Neuronal stem cell (in vitro differentiated cells): Measurements from ENCODE around the gene PFN1. TPM values are rescaled to one million over a fixed set of nuclear protein-coding genes. Genes with fewer than 3 reads are reported as not detected.

Experiments used
- DNase-seq: peaks from one replicate; pipeline ENCODE4 v3.0.0-alpha.2; 2013; ENCODE audit warnings: low spot score
- H2AFZ ChIP-seq: one replicate; pipeline ENCODE4 v1.6.1; 2013; ENCODE audit warnings: mild to moderate bottlenecking, low read length, inconsistent platforms
- H2AK5ac ChIP-seq: 2 replicates; pipeline ENCODE4 v1.6.1; 2013; ENCODE audit warnings: low read depth, mild to moderate bottlenecking, inconsistent platforms, low read length, moderate library complexity, mixed read lengths
- H2BK120ac ChIP-seq: 2 replicates; pipeline ENCODE4 v1.6.1; 2013; ENCODE audit warnings: low read depth, mild to moderate bottlenecking, inconsistent platforms, low read length, moderate library complexity, mixed read lengths
- H2BK12ac ChIP-seq: one replicate; pipeline ENCODE4 v1.6.1; 2013; ENCODE audit warnings: low read length, inconsistent platforms
- H2BK15ac ChIP-seq: 2 replicates; pipeline ENCODE4 v1.6.1; 2013; ENCODE audit warnings: mild to moderate bottlenecking, low read length, inconsistent platforms, mixed read lengths
- H2BK5ac ChIP-seq: one replicate; pipeline ENCODE4 v1.6.1; 2013; ENCODE audit warnings: inconsistent platforms, mild to moderate bottlenecking, low read length, moderate library complexity
- H3K14ac ChIP-seq: one replicate; pipeline ENCODE4 v1.6.1; 2013; ENCODE audit warnings: low read length, inconsistent platforms
- H3K18ac ChIP-seq: 2 replicates; pipeline ENCODE4 v1.6.1; 2013; ENCODE audit warnings: low read length, inconsistent platforms
- H3K23ac ChIP-seq: 2 replicates; pipeline ENCODE4 v1.6.1; 2013; ENCODE audit warnings: low read depth, mild to moderate bottlenecking, mixed read lengths, low read length, inconsistent platforms; ENCODE audit not compliant: poor library complexity
- H3K27ac ChIP-seq: replicated peaks from 3 replicates; pipeline ENCODE4 v1.5.1; 2013; ENCODE audit warnings: low read length, inconsistent platforms
- H3K27me3 ChIP-seq, 3 experiments: 2 replicates each; pipeline ENCODE4 v1.6.1; 2013; ENCODE audit warnings: low read length in 3 of 3, mild to moderate bottlenecking in 2 of 3, inconsistent platforms in 1 of 3, low read depth in 1 of 3, mixed read lengths in 1 of 3, moderate library complexity in 1 of 3; ENCODE audit not compliant: control insufficient read depth in 3 of 3, insufficient read depth in 3 of 3
- H3K36me3 ChIP-seq, 2 donors: replicated peaks in 1 of 2; 2 replicates each; pipeline ENCODE4 v1.6.1; 2013; ENCODE audit warnings: low read length in 2 of 2; ENCODE audit not compliant: control insufficient read depth in 2 of 2, insufficient read depth in 2 of 2
- H3K4ac ChIP-seq: 2 replicates; pipeline ENCODE4 v1.6.1; 2013; ENCODE audit warnings: inconsistent platforms, mild to moderate bottlenecking, low read length, moderate library complexity
- H3K4me1 ChIP-seq, 2 donors: 1 replicate in 1 of 2; 2 replicates in 1 of 2; pipeline ENCODE4 v1.6.1; 2013; ENCODE audit warnings: low read length in 2 of 2, low read depth in 1 of 2; ENCODE audit not compliant: control insufficient read depth in 2 of 2, insufficient read depth in 1 of 2
- H3K4me2 ChIP-seq: one replicate; pipeline ENCODE4 v1.6.1; 2013; ENCODE audit warnings: mild to moderate bottlenecking, low read length, inconsistent platforms; ENCODE audit not compliant: insufficient read depth, poor library complexity, severe bottlenecking
- H3K4me3 ChIP-seq, 2 donors: 2 replicates each; pipeline ENCODE4 v1.5.1; 2013; ENCODE audit warnings: low read length in 2 of 2, mild to moderate bottlenecking in 2 of 2, inconsistent platforms in 1 of 2, moderate library complexity in 1 of 2
- H3K79me1 ChIP-seq: one replicate; pipeline ENCODE4 v1.6.1; 2013; ENCODE audit warnings: low read depth, mild to moderate bottlenecking, inconsistent platforms, low read length, moderate library complexity
- H3K9ac ChIP-seq: one replicate; pipeline ENCODE4 v1.6.1; 2013; ENCODE audit warnings: mild to moderate bottlenecking, low read depth, low read length, inconsistent platforms; ENCODE audit not compliant: poor library complexity
- H3K9me3 ChIP-seq, 2 donors: replicated peaks in 1 of 2; 2 replicates each; pipeline versions ENCODE3 to v1.6.1; 2013; ENCODE audit warnings: low read length in 2 of 2, mild to moderate bottlenecking in 2 of 2, inconsistent platforms in 1 of 2, low read depth in 1 of 2, mixed read lengths in 1 of 2, moderate library complexity in 1 of 2; ENCODE audit not compliant: control insufficient read depth in 2 of 2, insufficient read depth in 1 of 2
- H4K8ac ChIP-seq: one replicate; pipeline ENCODE4 v1.6.1; 2013; ENCODE audit warnings: low read depth, mild to moderate bottlenecking, inconsistent platforms, low read length, moderate library complexity
- H4K91ac ChIP-seq: one replicate; pipeline ENCODE4 v1.6.1; 2013; ENCODE audit warnings: low read length, low read depth, mild to moderate bottlenecking, inconsistent platforms; ENCODE audit not compliant: poor library complexity
- WGBS, 2 donors: extraction: QIAGEN DNeasy Blood & Tissue Kit; methylation state at CpG; one replicate each; pipeline ENCODE4 v1.1.7; 2013; ENCODE audit warnings: missing lambda C conversion rate in 2 of 2, mixed read lengths in 1 of 2; ENCODE audit not compliant: insufficient read length in 2 of 2, insufficient replicate concordance in 1 of 2; ENCODE audit errors: extremely low coverage in 2 of 2; 5-methylcytosine and 5-hydroxymethylcytosine counted together
- small RNA-seq: library from polyadenylated mRNA; stranded (forward); fragments of <200 nt; extraction: miRNeasy Mini kit (QIAGEN cat#:217004); gene quantifications from one replicate; pipeline ENCODE3, GENCODE V24; 2013; ENCODE audit not compliant: insufficient read depth

Gene PFN1

DNA sequence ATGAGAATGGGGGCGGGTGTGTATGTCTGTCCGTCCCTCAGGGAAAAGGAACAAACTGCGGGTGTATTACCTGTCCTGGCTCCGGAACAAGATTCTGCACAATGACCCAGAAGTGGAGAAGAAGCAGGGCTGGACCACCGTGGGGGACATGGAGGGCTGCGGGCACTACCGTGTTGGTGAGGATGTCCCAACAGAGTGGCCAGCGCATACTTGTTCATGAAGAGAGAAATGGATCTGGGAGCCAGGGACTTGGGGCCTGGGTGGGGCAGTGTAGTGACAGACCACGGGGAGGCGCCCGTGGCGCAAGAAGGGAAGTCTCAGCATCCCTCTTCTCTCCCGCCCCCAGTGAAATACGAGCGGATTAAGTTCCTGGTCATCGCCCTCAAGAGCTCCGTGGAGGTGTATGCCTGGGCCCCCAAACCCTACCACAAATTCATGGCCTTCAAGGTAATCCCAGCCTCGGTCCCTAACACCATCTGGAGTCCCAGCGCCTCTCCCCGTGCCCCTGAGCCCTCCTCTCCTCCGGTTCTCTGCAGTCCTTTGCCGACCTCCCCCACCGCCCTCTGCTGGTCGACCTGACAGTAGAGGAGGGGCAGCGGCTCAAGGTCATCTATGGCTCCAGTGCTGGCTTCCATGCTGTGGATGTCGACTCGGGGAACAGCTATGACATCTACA lies 52.5 kb downstream of the PFN1 start:
- peaks cover 38 to 85% of the 10 kb centered on the region in 2 donors for H3K36me3 ChIP-seq

More for the DNA sequence above, 52.5 kb downstream of the PFN1 start:
- H2BK5ac ChIP-seq: peak overlapping the region; percentile 48
- H3K79me1 ChIP-seq: peaks cover 4% of the 10 kb centered on the region
- no peak overlapping the region for H2AK5ac ChIP-seq
- no peak overlapping the region for H3K18ac ChIP-seq
- H3K14ac ChIP-seq: no peak overlapping the region
- no peak overlapping the region for H2BK120ac ChIP-seq
- H3K27ac ChIP-seq: no peak overlapping the region
- no peak overlapping the region for H2BK12ac ChIP-seq
- no peak overlapping the region for H4K8ac ChIP-seq
- H2AFZ ChIP-seq: no peak overlapping the region
- H3K9me3 ChIP-seq: no peaks in the 10 kb centered on the region
- no peak for DNase-seq
- peak overlapping the region; percentile 55 for H3K23ac ChIP-seq
- H3K27me3 ChIP-seq: peaks cover 0 to 3% (median 0%) of the 10 kb centered on the region in 3 experiments
- H3K4me1 ChIP-seq: no peaks in the 10 kb centered on the region
- H3K9ac ChIP-seq: no peak overlapping the region
- no peak overlapping the region for H4K91ac ChIP-seq
- H3K4me2 ChIP-seq: no peak overlapping the region
- no peak overlapping the region for H3K4ac ChIP-seq
- no CpG with 5 or more reads among the region's 27 CpGs for WGBS, 2 donors
- no peak overlapping the region for H3K4me3 ChIP-seq
- no peak overlapping the region for H2BK15ac ChIP-seq

Small RNA genes within 50 kb of the gene (small RNA-seq; reads per million reads assigned to genes)
- gene MIR6864: not detected
- not detected for gene MIR6865
